Activated CD4-positive, alpha-beta T cell treated with anti-CD3 and anti-CD28 coated beads, Interleukin-2, amount 10 ng/mL, durations not matched to agents 24 days and 14 days (primary cell): ENCODE results near the gene HLA-DQB1. TPM values are rescaled to one million over a fixed set of nuclear protein-coding genes. Genes with fewer than 3 reads are reported as not detected.
A peak's percentile ranks its signal among the peaks of the same experiment; 100 is the strongest.
"Not testable (repeated sequence)": the region's sequence is repeated elsewhere in the genome, so short reads cannot be mapped to it uniquely, and the experiment has no call there.

Source experiments
- DNase-seq: peaks from one replicate; pipeline ENCODE4 v3.0.0; 2022
- H3K27ac Mint-ChIP-seq: one replicate; pipeline ENCODE4 v1.8.0; 2022; ENCODE audit warnings: mild to moderate bottlenecking, mixed read lengths
- H3K27me3 Mint-ChIP-seq: one replicate; pipeline ENCODE4 v1.8.0; 2022; ENCODE audit warnings: mixed read lengths
- H3K36me3 Mint-ChIP-seq: one replicate; pipeline ENCODE4 v1.8.0; 2022; ENCODE audit warnings: low read depth, mild to moderate bottlenecking, mixed read lengths
- H3K4me1 Mint-ChIP-seq: one replicate; pipeline ENCODE4 v1.8.0; 2021; ENCODE audit warnings: mixed read lengths
- H3K4me3 Mint-ChIP-seq: one replicate; pipeline ENCODE4 v1.8.0; 2022; ENCODE audit warnings: mild to moderate bottlenecking, moderate library complexity, mixed read lengths
- H3K9me3 Mint-ChIP-seq: one replicate; pipeline ENCODE4 v1.8.0; 2021; ENCODE audit warnings: mixed read lengths
- intact Hi-C: fragments of 100-400 bp; cut with micrococcal nuclease; formaldehyde crosslinking; loops from one replicate; pipeline ENCODE4 v1.15.1; 2023
- total RNA-seq: library from RNA; stranded (reverse); gene quantifications from 2 replicates; pipeline ENCODE4 v1.2.3, GENCODE V29; 2022

Gene HLA-DQB1
- total RNA-seq, 1 donor from 2014 or later: 1.5 TPM

GRCh38 chr6:32674123-32674522, 7.7 kb upstream of the HLA-DQB1 start:
- H3K36me3 Mint-ChIP-seq, DNase-seq, H3K4me3 Mint-ChIP-seq, intact Hi-C loops, H3K4me1 Mint-ChIP-seq, H3K27ac Mint-ChIP-seq: not testable (repeated sequence)
- H3K27me3 Mint-ChIP-seq: peaks cover 65% of the 10 kb centered on the region
- H3K9me3 Mint-ChIP-seq: peaks cover 17% of the 10 kb centered on the region

- H3K4me3 Mint-ChIP-seq, H3K9me3 Mint-ChIP-seq, intact Hi-C loops, H3K36me3 Mint-ChIP-seq, DNase-seq, H3K27ac Mint-ChIP-seq: not testable (repeated sequence)
- H3K27me3 Mint-ChIP-seq: peaks cover 53% of the 10 kb centered on the region
- H3K4me1 Mint-ChIP-seq: peaks cover 17% of the 10 kb centered on the region
These were observed 5.5 kb upstream of the HLA-DQB1 start for GRCh38 chr6:32671908-32672307.

GRCh38 chr6:32669893-32670292, 3.4 kb upstream of the HLA-DQB1 start:
- intact Hi-C loops: loop anchor here (5.0 to 10.0 kb wide), 2 partner anchors 65 to 418 kb away; no protein-coding TSS in a partner anchor
- H3K27ac Mint-ChIP-seq: no peak overlapping the region
- DNase-seq: no peak
- H3K27me3 Mint-ChIP-seq: peaks cover 51% of the 10 kb centered on the region
- H3K36me3 Mint-ChIP-seq: no peaks in the 10 kb centered on the region
- peaks cover 35% of the 10 kb centered on the region for H3K4me1 Mint-ChIP-seq
- H3K9me3 Mint-ChIP-seq: no peaks in the 10 kb centered on the region
- no peak overlapping the region for H3K4me3 Mint-ChIP-seq

- H3K27me3 Mint-ChIP-seq: peaks cover 48% of the 10 kb centered on the region
- peaks cover 37% of the 10 kb centered on the region for H3K4me1 Mint-ChIP-seq
- no peak for DNase-seq
- intact Hi-C loops: loop anchor here (5.0 to 10.0 kb wide), 2 partner anchors 64 to 417 kb away; no protein-coding TSS in a partner anchor
- no peak overlapping the region for H3K4me3 Mint-ChIP-seq
- no peak overlapping the region for H3K27ac Mint-ChIP-seq
- H3K36me3 Mint-ChIP-seq: peaks cover 2% of the 10 kb centered on the region
- no peaks in the 10 kb centered on the region for H3K9me3 Mint-ChIP-seq
These were observed 2.8 kb upstream of the HLA-DQB1 start for GRCh38 chr6:32669240-32669639.

GRCh38 chr6:32668226-32668747, 1.8 kb upstream of the HLA-DQB1 start:
- Mint-ChIP-seq H3K4me3 (no peak overlapping the region), H3K9me3 (no peaks in the 10 kb centered on the region), H3K36me3 (peaks cover 5% of the 10 kb centered on the region), H3K27ac (peak overlapping the region; percentile 37), H3K4me1 (peaks cover 39% of the 10 kb centered on the region), H3K27me3 (peaks cover 53% of the 10 kb centered on the region)
- DNase-seq: peak; percentile 89
- intact Hi-C loops: loop anchor here (5.0 to 10.0 kb wide), 2 partner anchors 63 to 416 kb away; no protein-coding TSS in a partner anchor

- no peak for DNase-seq
- peak overlapping the region; percentile 79 for H3K4me3 Mint-ChIP-seq
- intact Hi-C loops: loop anchor here (1.0 to 10.0 kb wide), 4 partner anchors 20 to 413 kb away; no protein-coding TSS in a partner anchor
- peaks cover 6% of the 10 kb centered on the region for H3K36me3 Mint-ChIP-seq
- no peaks in the 10 kb centered on the region for H3K9me3 Mint-ChIP-seq
- peaks cover 56% of the 10 kb centered on the region for H3K27me3 Mint-ChIP-seq
- peaks cover 42% of the 10 kb centered on the region for H3K4me1 Mint-ChIP-seq
- peak overlapping the region; percentile 69 for H3K27ac Mint-ChIP-seq
These were observed 796 bp downstream of the HLA-DQB1 start for GRCh38 chr6:32665661-32666060.

- Mint-ChIP-seq H3K27ac (peak overlapping the region; percentile 64), H3K9me3 (no peaks in the 10 kb centered on the region), H3K27me3 (peaks cover 49% of the 10 kb centered on the region), H3K36me3 (peaks cover 6% of the 10 kb centered on the region), H3K4me3 (peak overlapping the region; percentile 84), H3K4me1 (peaks cover 44% of the 10 kb centered on the region)
- peak; percentile 83 for DNase-seq
- intact Hi-C loops: loop anchor here (2.0 to 10.0 kb wide), 3 partner anchors 42 to 413 kb away; no protein-coding TSS in a partner anchor
These were observed 1.6 kb downstream of the HLA-DQB1 start for GRCh38 chr6:32664827-32665362.

- Mint-ChIP-seq H3K4me3 (peak overlapping the region; percentile 84), H3K4me1 (peaks cover 47% of the 10 kb centered on the region), H3K27me3 (peaks cover 44% of the 10 kb centered on the region), H3K27ac (no peak overlapping the region), H3K36me3 (peaks cover 6% of the 10 kb centered on the region), H3K9me3 (no peaks in the 10 kb centered on the region)
- no peak for DNase-seq
- intact Hi-C loops: loop anchor here (2.0 to 10.0 kb wide), 2 partner anchors 42 to 60 kb away; no protein-coding TSS in a partner anchor
These were observed 2.1 kb downstream of the HLA-DQB1 start for GRCh38 chr6:32664354-32664753.

GRCh38 chr6:32662836-32663235, 3.6 kb downstream of the HLA-DQB1 start:
- peaks cover 40% of the 10 kb centered on the region for H3K27me3 Mint-ChIP-seq
- peaks cover 43% of the 10 kb centered on the region for H3K4me1 Mint-ChIP-seq
- DNase-seq: no peak
- H3K27ac Mint-ChIP-seq: no peak overlapping the region
- no peak overlapping the region for H3K4me3 Mint-ChIP-seq
- H3K9me3 Mint-ChIP-seq: no peaks in the 10 kb centered on the region
- peaks cover 6% of the 10 kb centered on the region for H3K36me3 Mint-ChIP-seq
- intact Hi-C loops: loop anchor here (10.0 kb wide), 1 partner anchor 58 kb away; no protein-coding TSS in a partner anchor

- H3K27ac Mint-ChIP-seq: no peak overlapping the region
- H3K9me3 Mint-ChIP-seq: no peaks in the 10 kb centered on the region
- peaks cover 6% of the 10 kb centered on the region for H3K36me3 Mint-ChIP-seq
- H3K27me3 Mint-ChIP-seq: peaks cover 36% of the 10 kb centered on the region
- intact Hi-C loops: loop anchor here (10.0 kb wide), 1 partner anchor 57 kb away; no protein-coding TSS in a partner anchor
- no peak overlapping the region for H3K4me3 Mint-ChIP-seq
- DNase-seq: no peak
- peaks cover 38% of the 10 kb centered on the region for H3K4me1 Mint-ChIP-seq
These were observed 4.4 kb downstream of the HLA-DQB1 start for GRCh38 chr6:32662099-32662498.

- Mint-ChIP-seq H3K27me3 (peaks cover 19% of the 10 kb centered on the region), H3K4me1 (peaks cover 23% of the 10 kb centered on the region), H3K36me3 (peaks cover 6% of the 10 kb centered on the region), H3K4me3 (peak overlapping the region; percentile 13), H3K27ac (peak overlapping the region; percentile 27), H3K9me3 (no peaks in the 10 kb centered on the region)
- intact Hi-C loops: loop anchor here (2.0 to 10.0 kb wide), 2 partner anchors 33 to 55 kb away; no protein-coding TSS in a partner anchor
- DNase-seq: no peak
These were observed 6.4 kb downstream of the HLA-DQB1 start for GRCh38 chr6:32659856-32660595.

GRCh38 chr6:32658268-32658897, 8.1 kb downstream of the HLA-DQB1 start:
- Mint-ChIP-seq H3K9me3 (no peaks in the 10 kb centered on the region), H3K4me3 (no peak overlapping the region)

GRCh38 chr6:32657819-32658218, 8.6 kb downstream of the HLA-DQB1 start:
- not testable (repeated sequence) for DNase-seq, H3K27ac Mint-ChIP-seq, H3K4me3 Mint-ChIP-seq, H3K27me3 Mint-ChIP-seq, H3K36me3 Mint-ChIP-seq, H3K9me3 Mint-ChIP-seq
- intact Hi-C loops: loop anchor here (2.0 kb wide), 1 partner anchor 31 kb away; no protein-coding TSS in a partner anchor
- H3K4me1 Mint-ChIP-seq: peaks cover 18% of the 10 kb centered on the region

More at GRCh38 chr6:32658268-32658897, 8.1 kb downstream of the HLA-DQB1 start:
- Mint-ChIP-seq H3K27ac (no peak overlapping the region), H3K27me3 (peaks cover 11% of the 10 kb centered on the region), H3K36me3 (peaks cover 1% of the 10 kb centered on the region), H3K4me1 (peaks cover 19% of the 10 kb centered on the region)
- DNase-seq: no peak
- intact Hi-C loops: loop anchor here (2.0 kb wide), 1 partner anchor 32 kb away; no protein-coding TSS in a partner anchor
